Measurements from ENCODE around the gene PRAMEF14. TPM values are rescaled to one million over a fixed set of nuclear protein-coding genes. Genes with fewer than 3 reads are reported as not detected.
"Not testable (repeated sequence)": the region's sequence is repeated elsewhere in the genome, so short reads cannot be mapped to it uniquely, and the experiment has no call there.

PRAMEF14 gene
- total and polyA plus RNA-seq, 9 of the 15 experiments (the other 6 are each of a cell fraction or from before 2014, with no cell fraction given) = not detected

DNA sequence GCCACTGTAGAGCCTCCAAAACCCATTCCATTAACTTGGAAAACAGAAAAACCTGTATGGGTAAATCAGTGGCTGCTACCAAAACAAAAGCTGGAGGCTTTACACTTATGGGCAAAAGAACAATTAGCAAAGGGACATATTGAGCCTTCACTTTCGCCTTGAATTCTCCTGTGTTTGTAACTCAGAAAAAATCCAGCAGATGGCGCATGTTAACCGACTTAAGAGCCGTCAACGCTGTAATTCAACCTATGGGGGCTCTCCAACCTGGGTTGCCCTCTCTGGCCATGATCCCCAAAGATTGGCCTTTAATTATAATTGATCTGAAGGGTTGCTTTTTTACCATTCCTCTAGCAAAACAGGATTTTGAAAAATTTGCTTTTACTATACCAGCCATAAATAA is 9.8 kb upstream of the PRAMEF14 start:
- H3K4me3 ChIP-seq; in situ Hi-C loops (cut with MboI); FAIRE-seq; H3K27ac ChIP-seq (ENCODE audit: extremely low read depth, low read depth, low read length); H2AFZ ChIP-seq (ENCODE audit: low read depth, low read length); H3K79me2 ChIP-seq (ENCODE audit: control insufficient read depth, insufficient read depth, low read length); H3K4me1 ChIP-seq (replicated peaks in 1 of 2; ENCODE audit: control insufficient read depth in 2 of 2, insufficient read depth in 2 of 2, low read length in 2 of 2); H3K9ac ChIP-seq (ENCODE audit: insufficient read depth in 1 of 2, low read depth in 2 of 2, low read length in 2 of 2); POLR2A ChIA-PET; H3K4me2 ChIP-seq (ENCODE audit: insufficient read depth, low read length); H3K9me1 ChIP-seq (ENCODE audit: control insufficient read depth, insufficient read depth, low read length); H3K36me3 ChIP-seq (ENCODE audit: control insufficient read depth, insufficient read depth, low read length); CTCF ChIA-PET (ENCODE audit: low intra/inter-chr PET ratio); H3K27me3 ChIP-seq (ENCODE audit: control insufficient read depth in 2 of 2, insufficient read depth in 2 of 2, low read length in 2 of 2); BruUV-seq (replicated peaks); H3K9me3 ChIP-seq (replicated peaks; ENCODE audit: control insufficient read depth, insufficient read depth, low read depth, low read length); intact Hi-C loops (cut with micrococcal nuclease); H4K20me1 ChIP-seq (replicated peaks; ENCODE audit: control insufficient read depth, insufficient read depth, low read length): not testable (repeated sequence)
- TF ChIP-seq, protein P1, sequence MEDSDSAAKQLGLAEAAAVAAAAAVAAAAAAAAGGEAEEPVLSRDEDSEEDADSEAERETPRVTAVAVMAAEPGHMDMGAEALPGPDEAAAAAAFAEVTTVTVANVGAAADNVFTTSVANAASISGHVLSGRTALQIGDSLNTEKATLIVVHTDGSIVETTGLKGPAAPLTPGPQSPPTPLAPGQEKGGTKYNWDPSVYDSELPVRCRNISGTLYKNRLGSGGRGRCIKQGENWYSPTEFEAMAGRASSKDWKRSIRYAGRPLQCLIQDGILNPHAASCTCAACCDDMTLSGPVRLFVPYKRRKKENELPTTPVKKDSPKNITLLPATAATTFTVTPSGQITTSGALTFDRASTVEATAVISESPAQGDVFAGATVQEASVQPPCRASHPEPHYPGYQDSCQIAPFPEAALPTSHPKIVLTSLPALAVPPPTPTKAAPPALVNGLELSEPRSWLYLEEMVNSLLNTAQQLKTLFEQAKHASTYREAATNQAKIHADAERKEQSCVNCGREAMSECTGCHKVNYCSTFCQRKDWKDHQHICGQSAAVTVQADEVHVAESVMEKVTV (CRISPR knock-in tag; IDR thresholded peaks at IDR 0.05) = peak; percentile 35; the same call in 1 of the 2 replicates
- TF ChIP-seq RAD21 (CRISPR knock-in tag; conservative IDR thresholded peaks at IDR 0.05 in 1 of 2, IDR thresholded peaks at IDR 0.05 in 1 of 2) (peak; percentile 52 to 75), SMC3 (conservative IDR thresholded peaks at IDR 0.05; ENCODE audit: insufficient read depth, low read depth, low read length) (peak; percentile 54)
- TF ChIP-seq, protein P2, sequence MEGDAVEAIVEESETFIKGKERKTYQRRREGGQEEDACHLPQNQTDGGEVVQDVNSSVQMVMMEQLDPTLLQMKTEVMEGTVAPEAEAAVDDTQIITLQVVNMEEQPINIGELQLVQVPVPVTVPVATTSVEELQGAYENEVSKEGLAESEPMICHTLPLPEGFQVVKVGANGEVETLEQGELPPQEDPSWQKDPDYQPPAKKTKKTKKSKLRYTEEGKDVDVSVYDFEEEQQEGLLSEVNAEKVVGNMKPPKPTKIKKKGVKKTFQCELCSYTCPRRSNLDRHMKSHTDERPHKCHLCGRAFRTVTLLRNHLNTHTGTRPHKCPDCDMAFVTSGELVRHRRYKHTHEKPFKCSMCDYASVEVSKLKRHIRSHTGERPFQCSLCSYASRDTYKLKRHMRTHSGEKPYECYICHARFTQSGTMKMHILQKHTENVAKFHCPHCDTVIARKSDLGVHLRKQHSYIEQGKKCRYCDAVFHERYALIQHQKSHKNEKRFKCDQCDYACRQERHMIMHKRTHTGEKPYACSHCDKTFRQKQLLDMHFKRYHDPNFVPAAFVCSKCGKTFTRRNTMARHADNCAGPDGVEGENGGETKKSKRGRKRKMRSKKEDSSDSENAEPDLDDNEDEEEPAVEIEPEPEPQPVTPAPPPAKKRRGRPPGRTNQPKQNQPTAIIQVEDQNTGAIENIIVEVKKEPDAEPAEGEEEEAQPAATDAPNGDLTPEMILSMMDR (IDR thresholded peaks at IDR 0.05 in 2 of 3, conservative IDR thresholded peaks at IDR 0.05 in 1 of 3; ENCODE audit: insufficient read depth in 2 of 3, low read depth in 1 of 3, low read length in 3 of 3) = peak; percentile 52 to 75 (median 70); a peak in 5 of 6 replicates
- TF ChIP-seq, protein P3, sequence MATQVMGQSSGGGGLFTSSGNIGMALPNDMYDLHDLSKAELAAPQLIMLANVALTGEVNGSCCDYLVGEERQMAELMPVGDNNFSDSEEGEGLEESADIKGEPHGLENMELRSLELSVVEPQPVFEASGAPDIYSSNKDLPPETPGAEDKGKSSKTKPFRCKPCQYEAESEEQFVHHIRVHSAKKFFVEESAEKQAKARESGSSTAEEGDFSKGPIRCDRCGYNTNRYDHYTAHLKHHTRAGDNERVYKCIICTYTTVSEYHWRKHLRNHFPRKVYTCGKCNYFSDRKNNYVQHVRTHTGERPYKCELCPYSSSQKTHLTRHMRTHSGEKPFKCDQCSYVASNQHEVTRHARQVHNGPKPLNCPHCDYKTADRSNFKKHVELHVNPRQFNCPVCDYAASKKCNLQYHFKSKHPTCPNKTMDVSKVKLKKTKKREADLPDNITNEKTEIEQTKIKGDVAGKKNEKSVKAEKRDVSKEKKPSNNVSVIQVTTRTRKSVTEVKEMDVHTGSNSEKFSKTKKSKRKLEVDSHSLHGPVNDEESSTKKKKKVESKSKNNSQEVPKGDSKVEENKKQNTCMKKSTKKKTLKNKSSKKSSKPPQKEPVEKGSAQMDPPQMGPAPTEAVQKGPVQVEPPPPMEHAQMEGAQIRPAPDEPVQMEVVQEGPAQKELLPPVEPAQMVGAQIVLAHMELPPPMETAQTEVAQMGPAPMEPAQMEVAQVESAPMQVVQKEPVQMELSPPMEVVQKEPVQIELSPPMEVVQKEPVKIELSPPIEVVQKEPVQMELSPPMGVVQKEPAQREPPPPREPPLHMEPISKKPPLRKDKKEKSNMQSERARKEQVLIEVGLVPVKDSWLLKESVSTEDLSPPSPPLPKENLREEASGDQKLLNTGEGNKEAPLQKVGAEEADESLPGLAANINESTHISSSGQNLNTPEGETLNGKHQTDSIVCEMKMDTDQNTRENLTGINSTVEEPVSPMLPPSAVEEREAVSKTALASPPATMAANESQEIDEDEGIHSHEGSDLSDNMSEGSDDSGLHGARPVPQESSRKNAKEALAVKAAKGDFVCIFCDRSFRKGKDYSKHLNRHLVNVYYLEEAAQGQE (IDR thresholded peaks at IDR 0.05; ENCODE audit: borderline replicate concordance) = peak; percentile 32; the same call in 1 of the 2 replicates
- TF ChIP-seq, protein P3 (CRISPR knock-in tag; IDR thresholded peaks at IDR 0.05; ENCODE audit: low read depth) = not testable (repeated sequence)
- ATAC-seq = peak; percentile 49; the same call in 1 of the 3 replicates
- DNase-seq (ENCODE audit: extremely low read depth in 1 of 4, low spot score in 3 of 4) = peak; percentile 15 to 71 (median 22)
- 0% methylated on average over 5 of the region's 5 CpGs for WGBS (ENCODE audit: insufficient coverage, low coverage, missing lambda C conversion rate)
